ENCODE data around the gene GATAD2A. TPM values are rescaled to one million over a fixed set of nuclear protein-coding genes. Genes with fewer than 3 reads are reported as not detected.

GATAD2A gene
- total and polyA plus RNA-seq, 2 of the 13 experiments (the other 11 are each of a cell fraction or from before 2014, with no cell fraction given): 16.8 to 28.6 TPM

DNA sequence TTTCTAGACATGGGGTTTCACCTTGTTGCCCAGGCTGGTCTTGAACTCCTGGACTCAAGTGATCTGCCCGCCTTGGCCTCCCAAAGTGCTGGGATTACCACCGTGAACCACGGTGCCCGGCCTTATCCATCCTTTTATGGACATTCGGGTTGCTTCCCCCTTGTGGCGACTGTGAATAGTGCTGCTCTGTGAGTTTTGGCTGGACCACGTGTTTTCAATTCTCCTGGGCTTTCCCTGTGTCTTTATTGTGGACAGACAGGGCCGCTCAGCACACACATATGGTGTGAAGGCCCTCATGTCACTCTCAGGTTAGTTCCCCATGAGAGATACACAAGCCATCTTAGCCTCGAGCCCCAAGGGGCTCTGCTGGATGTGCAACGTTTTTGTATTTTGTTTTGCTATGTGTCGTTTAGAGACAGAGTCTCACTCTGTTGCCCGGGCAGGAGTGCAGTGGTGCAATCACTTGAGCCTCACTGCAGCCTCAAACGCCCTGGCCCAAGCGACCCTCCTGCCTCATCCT is 44.3 kb upstream of the GATAD2A start (continued):
- TF ChIP-seq ZNF557 (CRISPR knock-in tag; IDR thresholded peaks at IDR 0.05) (no peak), HNF4A (CRISPR knock-in tag; IDR thresholded peaks at IDR 0.05) (no peak), RBAK (CRISPR knock-in tag; IDR thresholded peaks at IDR 0.05) (no peak), DR1 (CRISPR knock-in tag; IDR thresholded peaks at IDR 0.05) (no peak), ZIK1 (CRISPR knock-in tag; IDR thresholded peaks at IDR 0.05; ENCODE audit: borderline replicate concordance, low read depth) (no peak), MEF2D (CRISPR knock-in tag; IDR thresholded peaks at IDR 0.05) (no peak), ZNF253 (CRISPR knock-in tag; IDR thresholded peaks at IDR 0.05; ENCODE audit: borderline replicate concordance) (no peak), ZNF777 (CRISPR knock-in tag; IDR thresholded peaks at IDR 0.05) (no peak), SIN3B (IDR thresholded peaks at IDR 0.05; ENCODE audit: low read length) (no peak), PHF20 (CRISPR knock-in tag; IDR thresholded peaks at IDR 0.05) (no peak), POLR2AphosphoS5 (IDR thresholded peaks at IDR 0.05; ENCODE audit: low read depth, low read length) (no peak), REPIN1 (CRISPR knock-in tag; IDR thresholded peaks at IDR 0.05; ENCODE audit: borderline replicate concordance, low read depth) (peak; percentile 52; the same call in 1 of the 2 replicates), ZNF451 (CRISPR knock-in tag; IDR thresholded peaks at IDR 0.05) (no peak), ZNF205 (CRISPR knock-in tag; IDR thresholded peaks at IDR 0.05) (no peak), ZFY (CRISPR knock-in tag; IDR thresholded peaks at IDR 0.05) (peak; percentile 42; the same call in 1 of the 2 replicates), NR2C2 (CRISPR knock-in tag; IDR thresholded peaks at IDR 0.05; ENCODE audit: borderline replicate concordance) (no peak), CCDC6 (CRISPR knock-in tag; IDR thresholded peaks at IDR 0.05) (no peak), ZNF343 (CRISPR knock-in tag; IDR thresholded peaks at IDR 0.05) (0 out of 2 replicates have a peak, but pooled peaks have one; percentile 35), SUZ12 (IDR thresholded peaks at IDR 0.05; ENCODE audit: low read depth, low read length) (no peak)
- TF ChIP-seq, protein P1, sequence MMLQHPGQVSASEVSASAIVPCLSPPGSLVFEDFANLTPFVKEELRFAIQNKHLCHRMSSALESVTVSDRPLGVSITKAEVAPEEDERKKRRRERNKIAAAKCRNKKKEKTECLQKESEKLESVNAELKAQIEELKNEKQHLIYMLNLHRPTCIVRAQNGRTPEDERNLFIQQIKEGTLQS (CRISPR knock-in tag; IDR thresholded peaks at IDR 0.05): no peak
- TF ChIP-seq, protein P2, sequence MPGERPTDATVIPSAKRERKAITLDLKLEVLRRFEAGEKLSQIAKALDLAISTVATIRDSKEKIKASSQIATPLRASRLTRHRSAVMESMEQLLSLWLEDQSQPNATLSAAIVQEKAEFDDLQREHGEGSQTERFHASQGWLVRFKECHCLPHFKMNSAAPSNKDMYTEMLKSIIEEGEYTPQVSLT (CRISPR knock-in tag; IDR thresholded peaks at IDR 0.05; ENCODE audit: borderline replicate concordance, low read depth): no peak
- TF ChIP-seq, protein P3, sequence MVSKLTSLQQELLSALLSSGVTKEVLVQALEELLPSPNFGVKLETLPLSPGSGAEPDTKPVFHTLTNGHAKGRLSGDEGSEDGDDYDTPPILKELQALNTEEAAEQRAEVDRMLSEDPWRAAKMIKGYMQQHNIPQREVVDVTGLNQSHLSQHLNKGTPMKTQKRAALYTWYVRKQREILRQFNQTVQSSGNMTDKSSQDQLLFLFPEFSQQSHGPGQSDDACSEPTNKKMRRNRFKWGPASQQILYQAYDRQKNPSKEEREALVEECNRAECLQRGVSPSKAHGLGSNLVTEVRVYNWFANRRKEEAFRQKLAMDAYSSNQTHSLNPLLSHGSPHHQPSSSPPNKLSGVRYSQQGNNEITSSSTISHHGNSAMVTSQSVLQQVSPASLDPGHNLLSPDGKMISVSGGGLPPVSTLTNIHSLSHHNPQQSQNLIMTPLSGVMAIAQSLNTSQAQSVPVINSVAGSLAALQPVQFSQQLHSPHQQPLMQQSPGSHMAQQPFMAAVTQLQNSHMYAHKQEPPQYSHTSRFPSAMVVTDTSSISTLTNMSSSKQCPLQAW (CRISPR knock-in tag; IDR thresholded peaks at IDR 0.05): peak; percentile 69; the same call in 1 of the 2 replicates
- TF ChIP-seq, protein P4, sequence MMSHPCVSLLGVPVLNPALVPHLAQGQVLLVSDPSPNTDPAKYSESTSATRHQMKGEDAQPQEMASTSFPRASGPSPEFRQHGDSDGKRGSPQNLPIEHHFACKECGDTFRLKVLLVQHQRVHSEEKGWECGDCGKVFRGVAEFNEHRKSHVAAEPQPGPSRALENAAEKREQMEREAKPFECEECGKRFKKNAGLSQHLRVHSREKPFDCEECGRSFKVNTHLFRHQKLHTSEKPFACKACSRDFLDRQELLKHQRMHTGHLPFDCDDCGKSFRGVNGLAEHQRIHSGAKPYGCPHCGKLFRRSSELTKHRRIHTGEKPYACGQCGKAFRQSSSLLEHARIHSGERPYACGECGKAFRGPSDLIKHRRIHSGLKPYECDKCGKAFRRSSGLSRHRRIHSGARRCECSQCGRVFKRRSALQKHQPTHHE (CRISPR knock-in tag; IDR thresholded peaks at IDR 0.05; ENCODE audit: borderline replicate concordance): no peak
- TF ChIP-seq, protein P5, sequence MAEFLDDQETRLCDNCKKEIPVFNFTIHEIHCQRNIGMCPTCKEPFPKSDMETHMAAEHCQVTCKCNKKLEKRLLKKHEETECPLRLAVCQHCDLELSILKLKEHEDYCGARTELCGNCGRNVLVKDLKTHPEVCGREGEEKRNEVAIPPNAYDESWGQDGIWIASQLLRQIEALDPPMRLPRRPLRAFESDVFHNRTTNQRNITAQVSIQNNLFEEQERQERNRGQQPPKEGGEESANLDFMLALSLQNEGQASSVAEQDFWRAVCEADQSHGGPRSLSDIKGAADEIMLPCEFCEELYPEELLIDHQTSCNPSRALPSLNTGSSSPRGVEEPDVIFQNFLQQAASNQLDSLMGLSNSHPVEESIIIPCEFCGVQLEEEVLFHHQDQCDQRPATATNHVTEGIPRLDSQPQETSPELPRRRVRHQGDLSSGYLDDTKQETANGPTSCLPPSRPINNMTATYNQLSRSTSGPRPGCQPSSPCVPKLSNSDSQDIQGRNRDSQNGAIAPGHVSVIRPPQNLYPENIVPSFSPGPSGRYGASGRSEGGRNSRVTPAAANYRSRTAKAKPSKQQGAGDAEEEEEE (CRISPR knock-in tag; IDR thresholded peaks at IDR 0.05; ENCODE audit: borderline replicate concordance): no peak
- TF ChIP-seq, protein P6, sequence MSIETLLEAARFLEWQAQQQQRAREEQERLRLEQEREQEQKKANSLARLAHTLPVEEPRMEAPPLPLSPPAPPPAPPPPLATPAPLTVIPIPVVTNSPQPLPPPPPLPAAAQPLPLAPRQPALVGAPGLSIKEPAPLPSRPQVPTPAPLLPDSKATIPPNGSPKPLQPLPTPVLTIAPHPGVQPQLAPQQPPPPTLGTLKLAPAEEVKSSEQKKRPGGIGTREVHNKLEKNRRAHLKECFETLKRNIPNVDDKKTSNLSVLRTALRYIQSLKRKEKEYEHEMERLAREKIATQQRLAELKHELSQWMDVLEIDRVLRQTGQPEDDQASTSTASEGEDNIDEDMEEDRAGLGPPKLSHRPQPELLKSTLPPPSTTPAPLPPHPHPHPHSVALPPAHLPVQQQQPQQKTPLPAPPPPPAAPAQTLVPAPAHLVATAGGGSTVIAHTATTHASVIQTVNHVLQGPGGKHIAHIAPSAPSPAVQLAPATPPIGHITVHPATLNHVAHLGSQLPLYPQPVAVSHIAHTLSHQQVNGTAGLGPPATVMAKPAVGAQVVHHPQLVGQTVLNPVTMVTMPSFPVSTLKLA (IDR thresholded peaks at IDR 0.05): peak; percentile 68
